ENCODE results near the gene TASP1.

The TASP1 gene

GRCh38 chr20:13425381-13426135 lies 213.2 kb downstream of the TASP1 start:
- H3K4me1 ChIP-seq (ENCODE audit: control insufficient read depth, insufficient read depth, low read length), result peaks cover 9% of the 10 kb centered on the region
- H3K9ac ChIP-seq (ENCODE audit: low read depth, low read length), result no peak overlapping the region
- H3K9me3 ChIP-seq (ENCODE audit: control insufficient read depth, insufficient read depth, low read length), result no peaks in the 10 kb centered on the region
- no peaks in the 10 kb centered on the region for H3K36me3 ChIP-seq (ENCODE audit: control insufficient read depth, insufficient read depth, low read length)
- no peaks in the 10 kb centered on the region for H3K27me3 ChIP-seq (ENCODE audit: control insufficient read depth, insufficient read depth, low read length)
- H3K4me3 ChIP-seq (ENCODE audit: low read depth, low read length), result no peak overlapping the region

- no peaks in the 10 kb centered on the region for H3K9me3 ChIP-seq (ENCODE audit: control insufficient read depth, insufficient read depth, low read length)
- no peak overlapping the region for H3K9ac ChIP-seq (ENCODE audit: low read depth, low read length)
Measured at GRCh38 chr20:13424174-13424833, 214.4 kb downstream of the TASP1 start.

GRCh38 chr20:13423472-13424173 lies 215.1 kb downstream of the TASP1 start:
- Histone ChIP-seq H3K27me3 (ENCODE audit: control insufficient read depth, insufficient read depth, low read length) (no peaks in the 10 kb centered on the region), H3K9ac (ENCODE audit: low read depth, low read length) (no peak overlapping the region), H3K36me3 (ENCODE audit: control insufficient read depth, insufficient read depth, low read length) (no peaks in the 10 kb centered on the region), H3K4me1 (ENCODE audit: control insufficient read depth, insufficient read depth, low read length) (peaks cover 11% of the 10 kb centered on the region), H3K9me3 (ENCODE audit: control insufficient read depth, insufficient read depth, low read length) (no peaks in the 10 kb centered on the region), H3K4me3 (ENCODE audit: low read depth, low read length) (no peak overlapping the region)

More at GRCh38 chr20:13424174-13424833, 214.4 kb downstream of the TASP1 start:
- Histone ChIP-seq H3K4me3 (ENCODE audit: low read depth, low read length) (no peak overlapping the region), H3K4me1 (ENCODE audit: control insufficient read depth, insufficient read depth, low read length) (peaks cover 11% of the 10 kb centered on the region), H3K36me3 (ENCODE audit: control insufficient read depth, insufficient read depth, low read length) (no peaks in the 10 kb centered on the region), H3K27me3 (ENCODE audit: control insufficient read depth, insufficient read depth, low read length) (no peaks in the 10 kb centered on the region)

GRCh38 chr20:13422637-13423036 lies 216.1 kb downstream of the TASP1 start:
- peaks cover 11% of the 10 kb centered on the region for H3K4me1 ChIP-seq (ENCODE audit: control insufficient read depth, insufficient read depth, low read length)
- H3K27me3 ChIP-seq (ENCODE audit: control insufficient read depth, insufficient read depth, low read length), result no peaks in the 10 kb centered on the region
- H3K36me3 ChIP-seq (ENCODE audit: control insufficient read depth, insufficient read depth, low read length), result no peaks in the 10 kb centered on the region
- H3K4me3 ChIP-seq (ENCODE audit: low read depth, low read length), result no peak overlapping the region
- no peaks in the 10 kb centered on the region for H3K9me3 ChIP-seq (ENCODE audit: control insufficient read depth, insufficient read depth, low read length)
- H3K9ac ChIP-seq (ENCODE audit: low read depth, low read length), result no peak overlapping the region

- H3K9me3 ChIP-seq (ENCODE audit: control insufficient read depth, insufficient read depth, low read length), result no peaks in the 10 kb centered on the region
- peaks cover 23% of the 10 kb centered on the region for H3K4me1 ChIP-seq (ENCODE audit: control insufficient read depth, insufficient read depth, low read length)
- no peaks in the 10 kb centered on the region for H3K36me3 ChIP-seq (ENCODE audit: control insufficient read depth, insufficient read depth, low read length)
- H3K4me3 ChIP-seq (ENCODE audit: low read depth, low read length), result no peak overlapping the region
- no peaks in the 10 kb centered on the region for H3K27me3 ChIP-seq (ENCODE audit: control insufficient read depth, insufficient read depth, low read length)
- H3K9ac ChIP-seq (ENCODE audit: low read depth, low read length), result no peak overlapping the region
Measured at GRCh38 chr20:13420625-13421024, 218.1 kb downstream of the TASP1 start.

- H3K4me3 ChIP-seq (ENCODE audit: low read depth, low read length), result no peak overlapping the region
- peaks cover 19% of the 10 kb centered on the region for H3K4me1 ChIP-seq (ENCODE audit: control insufficient read depth, insufficient read depth, low read length)
- H3K36me3 ChIP-seq (ENCODE audit: control insufficient read depth, insufficient read depth, low read length), result no peaks in the 10 kb centered on the region
- no peak overlapping the region for H3K9ac ChIP-seq (ENCODE audit: low read depth, low read length)
- no peaks in the 10 kb centered on the region for H3K27me3 ChIP-seq (ENCODE audit: control insufficient read depth, insufficient read depth, low read length)
- no peaks in the 10 kb centered on the region for H3K9me3 ChIP-seq (ENCODE audit: control insufficient read depth, insufficient read depth, low read length)
Measured at GRCh38 chr20:13419477-13419876, 219.3 kb downstream of the TASP1 start.

GRCh38 chr20:13418263-13419229 lies 220.2 kb downstream of the TASP1 start:
- peaks cover 18% of the 10 kb centered on the region for H3K4me1 ChIP-seq (ENCODE audit: control insufficient read depth, insufficient read depth, low read length)
- H3K9me3 ChIP-seq (ENCODE audit: control insufficient read depth, insufficient read depth, low read length), result no peaks in the 10 kb centered on the region
- no peak overlapping the region for H3K9ac ChIP-seq (ENCODE audit: low read depth, low read length)
- H3K36me3 ChIP-seq (ENCODE audit: control insufficient read depth, insufficient read depth, low read length), result no peaks in the 10 kb centered on the region
- no peaks in the 10 kb centered on the region for H3K27me3 ChIP-seq (ENCODE audit: control insufficient read depth, insufficient read depth, low read length)
- no peak overlapping the region for H3K4me3 ChIP-seq (ENCODE audit: low read depth, low read length)

- no peaks in the 10 kb centered on the region for H3K27me3 ChIP-seq (ENCODE audit: control insufficient read depth, insufficient read depth, low read length)
- H3K4me3 ChIP-seq (ENCODE audit: low read depth, low read length), result no peak overlapping the region
- H3K36me3 ChIP-seq (ENCODE audit: control insufficient read depth, insufficient read depth, low read length), result no peaks in the 10 kb centered on the region
- peaks cover 18% of the 10 kb centered on the region for H3K4me1 ChIP-seq (ENCODE audit: control insufficient read depth, insufficient read depth, low read length)
- no peak overlapping the region for H3K9ac ChIP-seq (ENCODE audit: low read depth, low read length)
- no peaks in the 10 kb centered on the region for H3K9me3 ChIP-seq (ENCODE audit: control insufficient read depth, insufficient read depth, low read length)
Measured at GRCh38 chr20:13416531-13416930, 222.2 kb downstream of the TASP1 start.

- Histone ChIP-seq H3K27me3 (ENCODE audit: control insufficient read depth, insufficient read depth, low read length) (no peaks in the 10 kb centered on the region), H3K9me3 (ENCODE audit: control insufficient read depth, insufficient read depth, low read length) (no peaks in the 10 kb centered on the region), H3K4me1 (ENCODE audit: control insufficient read depth, insufficient read depth, low read length) (peaks cover 12% of the 10 kb centered on the region), H3K9ac (ENCODE audit: low read depth, low read length) (no peak overlapping the region), H3K4me3 (ENCODE audit: low read depth, low read length) (no peak overlapping the region), H3K36me3 (ENCODE audit: control insufficient read depth, insufficient read depth, low read length) (no peaks in the 10 kb centered on the region)
Measured at GRCh38 chr20:13412806-13413445, 225.8 kb downstream of the TASP1 start.

GRCh38 chr20:13404293-13404692 lies 234.4 kb downstream of the TASP1 start:
- no peaks in the 10 kb centered on the region for H3K36me3 ChIP-seq (ENCODE audit: control insufficient read depth, insufficient read depth, low read length)
- no peaks in the 10 kb centered on the region for H3K4me1 ChIP-seq (ENCODE audit: control insufficient read depth, insufficient read depth, low read length)

GRCh38 chr20:13403453-13403852 lies 235.3 kb downstream of the TASP1 start:
- Histone ChIP-seq H3K27me3 (ENCODE audit: control insufficient read depth, insufficient read depth, low read length) (no peaks in the 10 kb centered on the region), H3K9ac (ENCODE audit: low read depth, low read length) (no peak overlapping the region), H3K4me1 (ENCODE audit: control insufficient read depth, insufficient read depth, low read length) (no peaks in the 10 kb centered on the region), H3K36me3 (ENCODE audit: control insufficient read depth, insufficient read depth, low read length) (no peaks in the 10 kb centered on the region), H3K9me3 (ENCODE audit: control insufficient read depth, insufficient read depth, low read length) (no peaks in the 10 kb centered on the region), H3K4me3 (ENCODE audit: low read depth, low read length) (no peak overlapping the region)

More at GRCh38 chr20:13404293-13404692, 234.4 kb downstream of the TASP1 start:
- no peak overlapping the region for H3K9ac ChIP-seq (ENCODE audit: low read depth, low read length)
- no peak overlapping the region for H3K4me3 ChIP-seq (ENCODE audit: low read depth, low read length)
- no peaks in the 10 kb centered on the region for H3K9me3 ChIP-seq (ENCODE audit: control insufficient read depth, insufficient read depth, low read length)
- no peaks in the 10 kb centered on the region for H3K27me3 ChIP-seq (ENCODE audit: control insufficient read depth, insufficient read depth, low read length)
